ENCODE measurements around the gene FHOD1.
A peak's percentile ranks its signal among the peaks of the same experiment; 100 is the strongest.

FHOD1 gene

GRCh38 chr16:67248401-67249177, 1.3 kb upstream of the FHOD1 start, which contains the start of gene SLC9A5:
SLC9A5 (plus strand) TSS chr16:67248979; CDS start chr16:67249015, 36 bp downstream.
- DNase-seq: peak; percentile 49

DNA sequence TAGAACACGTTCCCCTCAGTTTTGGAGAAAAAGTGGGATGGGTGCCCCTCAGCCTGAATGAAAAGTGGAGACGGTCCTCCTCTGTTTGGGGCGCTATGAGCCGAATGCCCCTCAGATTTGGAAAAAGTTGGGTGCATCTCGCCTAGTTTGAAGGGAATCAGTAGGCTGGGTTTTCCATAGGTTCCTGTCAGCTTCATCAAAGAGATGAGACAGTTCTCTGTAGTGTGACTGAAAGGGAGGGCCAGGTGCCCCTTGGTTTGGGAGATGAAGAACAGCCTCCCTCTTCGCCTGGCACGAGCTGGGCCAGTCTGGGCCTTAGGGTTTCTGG, 756 bp upstream of the FHOD1 start:
- DNase-seq: peak; percentile 53

DNA sequence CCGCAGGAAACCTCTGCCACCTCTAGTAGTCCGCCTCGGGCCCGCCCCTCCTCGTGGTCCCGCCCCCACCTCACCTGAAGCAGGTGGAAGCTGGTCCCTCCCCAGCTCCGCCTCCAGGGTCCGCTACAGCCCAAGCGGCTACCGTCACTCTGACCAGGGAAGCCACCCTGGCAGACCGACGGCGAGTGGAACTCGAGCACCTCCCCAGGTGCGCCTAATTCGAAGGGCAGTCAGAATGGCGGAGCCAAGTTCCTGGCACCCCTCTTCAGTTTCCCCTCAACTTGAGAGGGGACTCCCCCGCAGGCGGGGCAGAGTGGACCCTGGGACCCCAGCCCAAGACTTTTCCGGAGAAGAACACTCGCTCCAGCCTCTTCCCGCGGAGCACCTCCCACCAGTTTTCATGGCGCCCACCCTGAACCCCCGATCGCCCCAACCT, 507 bp downstream of the FHOD1 start:
- peak; percentile 97 for DNase-seq

- peak; percentile 89 for DNase-seq
These were observed 1.1 kb downstream of the FHOD1 start for GRCh38 chr16:67246081-67246755.

DNA sequence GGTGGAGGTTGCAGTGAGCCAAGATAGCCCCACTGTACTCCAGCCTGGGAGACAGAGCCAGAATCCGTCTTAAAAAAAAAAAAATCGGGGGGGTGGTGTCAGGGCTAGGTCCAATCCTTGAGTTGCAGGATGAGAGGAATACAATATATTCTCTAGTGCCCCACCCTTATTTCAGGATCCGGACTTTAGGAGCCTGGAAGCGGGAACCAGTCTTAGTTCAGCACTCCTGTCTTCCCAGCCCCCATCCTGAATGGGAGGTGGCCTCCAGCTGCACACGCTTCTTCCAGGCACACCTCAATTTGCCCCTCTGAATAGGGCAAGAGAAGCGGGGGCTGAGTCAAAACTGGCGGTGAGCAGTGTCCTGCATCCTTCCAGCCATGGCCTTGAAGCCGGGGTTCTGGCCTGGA, 1.6 kb downstream of the FHOD1 start:
- DNase-seq: no peak

- no peak for DNase-seq
These were observed 2.1 kb downstream of the FHOD1 start for GRCh38 chr16:67245186-67245585.

GRCh38 chr16:67244387-67245185, 2.7 kb downstream of the FHOD1 start:
- peak; percentile 57 for DNase-seq

- DNase-seq: no peak
These were observed 3.8 kb downstream of the FHOD1 start for GRCh38 chr16:67243481-67243880.

DNA sequence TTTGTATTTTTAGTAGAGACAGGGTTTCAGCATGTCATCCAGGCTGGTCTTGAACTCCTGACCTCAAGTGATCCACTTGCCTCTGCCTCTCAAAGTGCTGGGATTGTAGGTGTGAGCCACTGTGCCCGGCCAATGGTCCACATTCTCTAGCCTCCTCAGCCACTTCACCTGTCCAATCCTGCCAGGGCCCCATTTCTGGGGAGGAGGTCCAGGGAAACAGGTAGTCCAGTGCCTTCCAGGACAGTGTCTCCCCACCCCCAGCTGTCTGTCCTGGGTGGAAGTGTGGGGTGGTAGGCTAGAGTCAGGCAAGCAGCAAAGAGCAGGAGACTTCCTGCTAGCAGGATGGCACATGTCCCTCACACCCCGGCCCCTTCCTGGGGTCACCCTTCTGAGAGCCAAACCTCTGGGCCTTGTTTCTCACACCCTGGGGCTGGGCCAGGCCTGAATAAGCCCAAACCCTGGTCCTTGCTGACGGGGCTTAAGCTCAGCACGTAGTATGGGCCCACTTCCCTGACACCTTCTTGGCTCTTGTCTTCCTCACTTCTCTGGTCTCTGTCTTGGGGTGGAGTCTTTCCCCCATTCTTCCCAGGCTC, 5.0 kb downstream of the FHOD1 start:
- no peak for DNase-seq

- DNase-seq: peak; percentile 51
These were observed 6.0 kb downstream of the FHOD1 start for GRCh38 chr16:67241008-67241900.

GRCh38 chr16:67240506-67240905, 6.8 kb downstream of the FHOD1 start:
- no peak for DNase-seq

DNA sequence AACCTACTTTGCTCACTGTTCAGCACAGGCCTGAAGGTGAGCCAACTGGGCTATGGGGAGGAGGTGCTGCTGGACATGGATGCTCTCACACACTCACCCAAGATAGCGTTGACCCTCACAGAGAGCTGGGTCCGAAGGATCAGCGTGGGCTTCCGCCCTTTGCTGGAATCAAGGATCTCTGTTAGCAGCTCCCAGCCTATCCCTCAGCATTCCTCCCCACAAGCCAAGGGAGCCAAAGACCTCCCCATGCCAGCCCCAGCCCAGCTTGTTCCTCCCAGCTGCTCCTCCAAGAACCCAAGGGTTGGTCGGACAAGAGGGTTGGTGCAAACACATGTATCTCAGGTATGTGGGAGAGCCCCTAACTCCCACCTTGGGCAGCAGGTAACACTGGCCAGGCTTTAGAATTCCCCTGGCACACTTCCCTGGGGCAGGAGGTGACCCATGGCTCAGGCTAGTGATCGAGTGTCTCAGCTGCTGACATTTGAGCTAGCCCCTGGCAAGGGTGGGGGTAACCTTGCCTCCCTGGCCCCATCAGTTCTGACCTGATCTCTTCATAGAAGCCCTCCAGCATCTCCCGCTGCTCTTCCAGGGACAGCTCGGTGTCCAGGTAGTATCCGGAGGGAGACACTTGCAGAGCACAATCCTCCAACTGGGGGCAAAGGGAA, 8.3 kb downstream of the FHOD1 start:
- no peak for DNase-seq

DNA sequence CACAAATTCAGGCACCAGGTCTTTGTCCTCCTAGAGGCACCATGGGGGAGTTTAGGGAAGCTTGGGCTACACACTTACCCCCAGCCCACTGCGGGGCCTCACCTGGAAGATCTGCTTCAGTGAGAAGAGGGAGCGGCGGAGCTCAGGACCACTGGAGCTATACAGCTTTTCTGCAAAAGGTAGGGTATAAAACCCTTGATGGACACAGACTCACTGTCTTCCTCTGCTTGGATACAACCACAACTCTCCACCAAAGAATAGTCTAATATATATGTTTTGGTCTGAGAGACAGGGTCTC, 9.1 kb downstream of the FHOD1 start:
- DNase-seq: no peak

- no peak for DNase-seq
These were observed 9.6 kb downstream of the FHOD1 start for GRCh38 chr16:67237396-67238277.

DNA sequence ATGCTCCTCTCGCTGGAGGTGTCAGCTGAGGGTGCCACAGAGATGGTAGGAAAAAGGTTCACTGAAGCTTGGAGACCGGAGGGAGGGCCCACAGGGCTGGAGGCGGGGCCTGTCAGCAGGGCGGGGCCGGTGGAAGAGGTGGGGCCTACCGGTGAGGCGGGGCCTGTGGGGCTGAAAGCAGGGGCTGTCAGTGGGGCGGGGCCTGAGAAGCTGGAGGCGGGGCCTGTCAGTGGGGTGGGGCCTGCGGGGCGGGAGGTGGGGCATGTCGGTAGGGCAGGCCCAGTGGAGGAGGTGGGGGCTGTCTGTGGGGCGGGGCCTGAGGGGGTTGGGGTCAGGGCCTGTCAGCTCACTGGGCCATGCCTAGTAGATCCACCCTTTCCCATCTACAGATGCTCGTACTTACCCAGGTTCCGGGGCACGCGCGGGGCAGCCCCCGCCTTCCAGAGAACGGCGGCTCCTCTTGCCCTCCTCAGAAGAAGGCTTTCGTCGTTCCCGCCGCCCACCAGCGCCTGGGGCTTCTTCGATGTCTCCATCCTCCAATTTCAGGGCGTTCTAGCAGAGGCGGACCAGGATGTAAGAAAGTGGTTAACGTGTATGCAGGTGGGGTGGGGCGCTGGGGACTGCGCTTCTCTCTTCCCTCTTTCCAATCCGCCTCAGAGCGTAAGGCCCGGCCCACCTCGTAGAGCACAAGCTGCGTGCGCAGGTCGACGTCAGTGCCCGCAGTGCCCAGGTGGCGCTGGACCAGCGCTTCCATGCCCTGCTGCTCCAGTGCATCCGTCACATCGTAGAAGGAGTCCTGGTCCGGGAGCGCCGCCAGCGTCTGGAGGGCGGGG, 10.5 kb downstream of the FHOD1 start:
- peak; percentile 70 for DNase-seq

DNA sequence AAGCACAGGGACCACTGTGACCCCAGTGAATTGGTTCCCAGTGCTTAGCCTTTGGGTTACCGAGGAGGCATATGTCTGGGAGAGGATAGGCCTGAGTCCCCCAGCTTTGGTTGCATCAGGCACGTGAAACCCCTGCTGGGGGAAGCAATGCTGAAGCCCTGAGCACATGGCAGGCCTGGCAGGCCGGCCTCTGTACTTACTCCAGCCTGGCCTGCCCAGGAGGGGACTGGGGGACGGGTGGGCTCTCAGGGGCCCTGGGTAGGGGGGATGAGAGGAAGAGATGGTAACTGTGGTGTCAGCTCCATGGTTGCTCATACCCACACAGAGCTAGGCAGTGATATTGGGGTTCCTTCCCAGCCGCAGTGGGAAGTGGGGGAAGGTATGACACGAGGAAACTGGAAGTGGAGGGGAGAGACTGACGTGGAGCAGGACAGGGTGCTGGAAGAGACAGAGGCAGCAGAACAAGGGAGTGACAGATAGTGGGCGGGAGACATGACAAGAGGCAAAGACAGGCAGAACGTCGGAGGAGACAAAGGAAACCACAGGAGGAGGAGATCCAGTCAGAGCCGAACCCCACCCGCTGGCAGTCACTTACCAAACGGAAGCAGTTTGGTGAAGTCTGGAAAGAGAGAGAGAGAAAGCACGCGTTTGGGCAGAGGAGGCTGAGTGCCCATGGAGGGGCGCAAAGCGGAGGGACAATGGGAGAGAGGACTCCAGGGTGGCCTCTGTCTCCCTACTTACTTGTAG, 11.3 kb downstream of the FHOD1 start:
- DNase-seq: no peak

DNA sequence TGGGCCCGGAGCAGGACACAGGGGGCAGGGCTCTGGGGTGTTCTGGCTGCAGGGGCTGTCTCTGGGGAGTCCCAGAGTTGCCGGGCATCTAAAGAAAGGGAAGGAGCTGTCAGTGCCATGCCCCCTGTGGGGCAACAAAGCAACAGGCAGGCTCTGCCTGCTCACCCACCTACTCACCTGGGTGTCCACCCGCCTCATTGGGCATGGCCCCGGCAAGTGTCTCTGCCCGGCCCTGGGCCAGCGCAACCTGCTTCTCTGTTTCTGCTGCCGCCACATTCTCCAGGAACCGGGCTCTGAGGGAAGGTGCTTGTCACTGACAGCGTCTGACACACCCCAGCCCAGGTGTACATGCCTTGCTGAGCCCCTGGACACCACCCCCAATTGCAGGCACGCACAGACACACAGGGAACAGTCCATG, 13.1 kb downstream of the FHOD1 start:
- no peak for DNase-seq

GRCh38 chr16:67233596-67233995, 13.7 kb downstream of the FHOD1 start:
- no peak for DNase-seq

Measured in DMS53 (cell line).